Trophoblast cell (in vitro differentiated cells and primary cell): ENCODE measurements around the gene AAK1.

Experiments used
- DNase-seq, 2 donors: peaks; one replicate each; pipeline ENCODE4 v3.0.0-alpha.2; 2016
- H2AFZ ChIP-seq: 2 replicates; pipeline ENCODE4 v1.6.1; 2013; ENCODE audit warnings: low read length, moderate library complexity, mild to moderate bottlenecking; ENCODE audit not compliant: insufficient read depth, poor library complexity
- H2AK5ac ChIP-seq: 2 replicates; pipeline ENCODE4 v1.6.1; 2013; ENCODE audit warnings: mild to moderate bottlenecking, low read length
- H2BK120ac ChIP-seq: 2 replicates; pipeline ENCODE4 v1.6.1; 2013; ENCODE audit warnings: low read length, mild to moderate bottlenecking, moderate library complexity; ENCODE audit not compliant: insufficient read depth, poor library complexity
- H2BK12ac ChIP-seq: 2 replicates; pipeline ENCODE4 v1.6.1; 2013; ENCODE audit warnings: mild to moderate bottlenecking, low read length, moderate library complexity
- H2BK5ac ChIP-seq: 2 replicates; pipeline ENCODE4 v1.6.1; 2013; ENCODE audit warnings: low read length, low read depth, moderate library complexity, mild to moderate bottlenecking; ENCODE audit not compliant: poor library complexity
- H3K14ac ChIP-seq: 2 replicates; pipeline ENCODE4 v1.6.1; 2013; ENCODE audit warnings: mild to moderate bottlenecking, low read length
- H3K18ac ChIP-seq: 2 replicates; pipeline ENCODE4 v1.6.1; 2013; ENCODE audit warnings: mild to moderate bottlenecking, low read length
- H3K23ac ChIP-seq: 2 replicates; pipeline ENCODE4 v1.6.1; 2013; ENCODE audit warnings: low read length
- H3K27ac ChIP-seq: 2 replicates; pipeline ENCODE4 v1.5.1; 2013; ENCODE audit warnings: low read depth, mild to moderate bottlenecking, inconsistent platforms, low read length, moderate library complexity
- H3K27me3 ChIP-seq: 2 replicates; pipeline ENCODE4 v1.6.1; 2013; ENCODE audit warnings: inconsistent platforms, mild to moderate bottlenecking, low read length, moderate library complexity; ENCODE audit not compliant: insufficient read depth
- H3K36me3 ChIP-seq, 2 experiments: 1 replicate in 1 of 2; 2 replicates in 1 of 2; pipeline ENCODE4 v1.6.1; 2013; ENCODE audit warnings: low read length in 2 of 2, mild to moderate bottlenecking in 2 of 2, moderate library complexity in 1 of 2; ENCODE audit not compliant: insufficient read depth in 2 of 2, control insufficient read depth in 1 of 2
- H3K4ac ChIP-seq: 2 replicates; pipeline ENCODE4 v1.6.1; 2013; ENCODE audit warnings: low read depth, mild to moderate bottlenecking, low read length, moderate library complexity
- H3K4me1 ChIP-seq, 2 experiments: 1 replicate in 1 of 2; 2 replicates in 1 of 2; pipeline ENCODE4 v1.6.1; 2013; ENCODE audit warnings: low read length in 2 of 2, mild to moderate bottlenecking in 2 of 2, moderate library complexity in 1 of 2; ENCODE audit not compliant: insufficient read depth in 2 of 2, control insufficient read depth in 1 of 2
- H3K4me2 ChIP-seq: 2 replicates; pipeline ENCODE4 v1.6.1; 2013; ENCODE audit warnings: inconsistent platforms, mild to moderate bottlenecking, low read length, moderate library complexity
- H3K4me3 ChIP-seq: 2 replicates; pipeline ENCODE4 v1.5.1; 2013; ENCODE audit warnings: mild to moderate bottlenecking, low read depth, low read length, inconsistent platforms
- H3K79me1 ChIP-seq: one replicate; pipeline ENCODE4 v1.6.1; 2013; ENCODE audit warnings: low read length
- H3K79me2 ChIP-seq: 2 replicates; pipeline ENCODE4 v1.6.1; 2013; ENCODE audit warnings: low read length, mild to moderate bottlenecking; ENCODE audit not compliant: control insufficient read depth, insufficient read depth, poor library complexity
- H3K9ac ChIP-seq: 2 replicates; pipeline ENCODE4 v1.6.1; 2013; ENCODE audit warnings: mild to moderate bottlenecking, low read length
- H3K9me3 ChIP-seq: 2 replicates; pipeline ENCODE4 v1.6.1; 2013; ENCODE audit warnings: low read depth, mild to moderate bottlenecking, control low read depth, inconsistent platforms, low read length; ENCODE audit not compliant: insufficient read depth
- H4K12ac ChIP-seq: 2 replicates; pipeline ENCODE4 v1.6.1; 2013; ENCODE audit warnings: low read depth, mild to moderate bottlenecking, low read length, moderate library complexity
- H4K8ac ChIP-seq: 2 replicates; pipeline ENCODE4 v1.6.1; 2013; ENCODE audit warnings: low read depth, mild to moderate bottlenecking, low read length, moderate library complexity
- H4K91ac ChIP-seq: one replicate; pipeline ENCODE4 v1.6.1; 2013; ENCODE audit warnings: low read depth, mild to moderate bottlenecking, low read length, moderate library complexity
- WGBS: extraction: QIAGEN DNeasy Blood & Tissue Kit; methylation state at CpG from one replicate; pipeline ENCODE4 v1.1.7; 2013; ENCODE audit warnings: missing lambda C conversion rate; ENCODE audit not compliant: insufficient read length, insufficient coverage; ENCODE audit errors: extremely low coverage; 5-methylcytosine and 5-hydroxymethylcytosine counted together

Gene AAK1

DNA sequence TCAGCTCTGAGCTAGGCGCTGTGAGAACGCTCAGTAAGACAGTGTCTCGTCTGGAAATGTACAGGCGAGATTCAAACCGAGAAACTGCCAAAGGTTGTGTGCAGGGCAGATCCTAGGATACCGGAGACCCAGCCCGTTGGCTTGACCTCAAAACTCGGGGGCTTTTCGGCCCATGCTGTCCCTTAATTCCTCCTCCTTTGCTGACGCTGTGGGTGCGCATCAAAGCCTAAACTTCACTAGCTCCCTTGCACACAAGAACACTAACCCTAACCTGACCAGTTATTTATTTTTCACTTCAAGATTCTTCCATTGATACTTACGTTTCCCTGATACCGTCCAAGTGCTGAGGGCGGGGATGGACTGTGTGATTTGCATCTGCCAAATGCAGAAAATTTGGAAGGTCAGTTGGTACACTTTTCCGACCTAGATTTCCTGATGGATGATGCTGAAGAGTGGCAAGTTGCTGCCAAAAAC is 1.0 kb upstream of the AAK1 start:
- Histone ChIP-seq H3K18ac (peak overlapping the region; percentile 62), H3K4me2 (peak overlapping the region; percentile 77), H3K14ac (peak overlapping the region; percentile 70), H4K12ac (peak overlapping the region; percentile 67), H4K91ac (peak overlapping the region; percentile 78), H3K4ac (peak overlapping the region; percentile 35), H3K36me3 (no peaks in the 10 kb centered on the region), H2BK120ac (peak overlapping the region; percentile 64), H3K9ac (peak overlapping the region; percentile 8), H3K79me1 (peaks cover 23% of the 10 kb centered on the region), H3K23ac (no peak overlapping the region), H2AK5ac (no peak overlapping the region), H3K27me3 (no peaks in the 10 kb centered on the region), H4K8ac (peak overlapping the region; percentile 79), H3K27ac (peak overlapping the region; percentile 95), H2BK12ac (no peak overlapping the region), H3K4me1 (peaks cover 11 to 18% of the 10 kb centered on the region in 2 experiments), H3K4me3 (peak overlapping the region; percentile 88), H3K9me3 (no peaks in the 10 kb centered on the region), H3K79me2 (peaks cover 22% of the 10 kb centered on the region), H2AFZ (peak overlapping the region; percentile 80), H2BK5ac (peak overlapping the region; percentile 45)
- no CpG with 5 or more reads among the region's 15 CpGs for WGBS
- no peak for DNase-seq

GRCh38 chr2:69642709-69643601 is 584 bp downstream of the AAK1 start:
- peak; percentile 52 to 70 for DNase-seq
- H3K14ac ChIP-seq: peak overlapping the region; percentile 86
- H2BK120ac ChIP-seq: peak overlapping the region; percentile 89
- H3K9ac ChIP-seq: peak overlapping the region; percentile 96
- H3K4me2 ChIP-seq: peak overlapping the region; percentile 73
- peak overlapping the region; percentile 11 for H2BK12ac ChIP-seq
- H4K91ac ChIP-seq: peak overlapping the region; percentile 95
- H3K4me3 ChIP-seq: peak overlapping the region; percentile 85
- peak overlapping the region; percentile 81 for H3K18ac ChIP-seq
- peaks cover 22% of the 10 kb centered on the region for H3K79me2 ChIP-seq
- H3K23ac ChIP-seq: no peak overlapping the region
- H4K8ac ChIP-seq: peak overlapping the region; percentile 91
- peak overlapping the region; percentile 95 for H3K27ac ChIP-seq
- H3K79me1 ChIP-seq: peaks cover 23% of the 10 kb centered on the region
- H2AFZ ChIP-seq: peak overlapping the region; percentile 60
- peak overlapping the region; percentile 56 for H4K12ac ChIP-seq
- no peak overlapping the region for H2AK5ac ChIP-seq
- WGBS: no CpG with 5 or more reads among the region's 58 CpGs
- H3K27me3 ChIP-seq: no peaks in the 10 kb centered on the region
- peaks cover 16 to 24% of the 10 kb centered on the region in 2 experiments for H3K4me1 ChIP-seq
- no peaks in the 10 kb centered on the region for H3K9me3 ChIP-seq
- H3K4ac ChIP-seq: peak overlapping the region; percentile 83
- peak overlapping the region; percentile 93 for H2BK5ac ChIP-seq
- no peaks in the 10 kb centered on the region for H3K36me3 ChIP-seq

GRCh38 chr2:69641887-69642708 is 1.4 kb downstream of the AAK1 start:
- no CpG with 5 or more reads among the region's 12 CpGs for WGBS
- H3K4me2 ChIP-seq: peak overlapping the region; percentile 73

GRCh38 chr2:69641471-69641870 is 2.1 kb downstream of the AAK1 start:
- peaks cover 23% of the 10 kb centered on the region for H3K79me1 ChIP-seq
- H2BK12ac ChIP-seq: no peak overlapping the region
- no CpG with 5 or more reads among the region's 3 CpGs for WGBS
- H3K36me3 ChIP-seq: no peaks in the 10 kb centered on the region
- no peak overlapping the region for H3K14ac ChIP-seq
- H3K4me1 ChIP-seq: peaks cover 16 to 24% of the 10 kb centered on the region in 2 experiments
- H3K9me3 ChIP-seq: no peaks in the 10 kb centered on the region
- no peak overlapping the region for H3K18ac ChIP-seq
- H4K91ac ChIP-seq: peak overlapping the region; percentile 4
- DNase-seq: no peak
- no peak overlapping the region for H3K27ac ChIP-seq
- no peak overlapping the region for H2BK120ac ChIP-seq
- H3K23ac ChIP-seq: no peak overlapping the region
- no peak overlapping the region for H2AFZ ChIP-seq
- H3K79me2 ChIP-seq: peaks cover 24% of the 10 kb centered on the region
- peak overlapping the region; percentile 11 for H3K9ac ChIP-seq
- no peak overlapping the region for H3K4me3 ChIP-seq
- H4K8ac ChIP-seq: no peak overlapping the region
- peak overlapping the region; percentile 85 for H3K4ac ChIP-seq
- H3K4me2 ChIP-seq: peak overlapping the region; percentile 73
- H4K12ac ChIP-seq: no peak overlapping the region
- no peaks in the 10 kb centered on the region for H3K27me3 ChIP-seq
- no peak overlapping the region for H2AK5ac ChIP-seq
- H2BK5ac ChIP-seq: no peak overlapping the region

More at GRCh38 chr2:69641887-69642708, 1.4 kb downstream of the AAK1 start:
- peaks cover 23% of the 10 kb centered on the region for H3K79me1 ChIP-seq
- no peak overlapping the region for H4K8ac ChIP-seq
- peak overlapping the region; percentile 36 for H4K91ac ChIP-seq
- peak overlapping the region; percentile 85 for H3K4ac ChIP-seq
- no peak overlapping the region for H2AK5ac ChIP-seq
- H3K79me2 ChIP-seq: peaks cover 23% of the 10 kb centered on the region
- H3K4me1 ChIP-seq: peaks cover 16 to 24% of the 10 kb centered on the region in 2 experiments
- no peak overlapping the region for H3K23ac ChIP-seq
- H2BK5ac ChIP-seq: no peak overlapping the region
- no peak overlapping the region for H3K18ac ChIP-seq
- H3K27ac ChIP-seq: no peak overlapping the region
- no peak overlapping the region for H2BK120ac ChIP-seq
- DNase-seq: no peak
- no peak overlapping the region for H2AFZ ChIP-seq
- H3K14ac ChIP-seq: peak overlapping the region; percentile 60
- H3K9ac ChIP-seq: peak overlapping the region; percentile 60
- no peaks in the 10 kb centered on the region for H3K9me3 ChIP-seq
- no peaks in the 10 kb centered on the region for H3K27me3 ChIP-seq
- H4K12ac ChIP-seq: no peak overlapping the region
- peak overlapping the region; percentile 29 for H2BK12ac ChIP-seq
- H3K4me3 ChIP-seq: peak overlapping the region; percentile 31
- no peaks in the 10 kb centered on the region for H3K36me3 ChIP-seq
